Peyer's patch (tissue), 4 donors: ENCODE data around the gene ANO10.
"Not testable (repeated sequence)": the region's sequence is repeated elsewhere in the genome, so short reads cannot be mapped to it uniquely, and the experiment has no call there.

ENCODE experiments used
- POLR2A ChIP-seq, 2 donors: fragments of 450-650 bp; IDR thresholded peaks; one replicate each; pipeline ENCODE4 v1.5.1; 2017; ENCODE audit warnings: antibody characterized with exemption in 2 of 2, mild to moderate bottlenecking in 2 of 2, moderate library complexity in 2 of 2
- TF ChIP-seq, protein P1 (sequence below), 6 experiments: fragments of 450-650 bp in 4 of 6; fragments of 200-600 bp in 2 of 6; sonication (generic) in 1 of 6; IDR thresholded peaks; one replicate each; pipeline ENCODE4 v1.5.1; 2017 to 2019; ENCODE audit warnings: antibody characterized with exemption in 6 of 6, mild to moderate bottlenecking in 3 of 6, moderate library complexity in 1 of 6

GRCh38 chr3:43593588-43593987 lies 28.2 kb downstream of the ANO10 start:
- TF ChIP-seq, protein P1, sequence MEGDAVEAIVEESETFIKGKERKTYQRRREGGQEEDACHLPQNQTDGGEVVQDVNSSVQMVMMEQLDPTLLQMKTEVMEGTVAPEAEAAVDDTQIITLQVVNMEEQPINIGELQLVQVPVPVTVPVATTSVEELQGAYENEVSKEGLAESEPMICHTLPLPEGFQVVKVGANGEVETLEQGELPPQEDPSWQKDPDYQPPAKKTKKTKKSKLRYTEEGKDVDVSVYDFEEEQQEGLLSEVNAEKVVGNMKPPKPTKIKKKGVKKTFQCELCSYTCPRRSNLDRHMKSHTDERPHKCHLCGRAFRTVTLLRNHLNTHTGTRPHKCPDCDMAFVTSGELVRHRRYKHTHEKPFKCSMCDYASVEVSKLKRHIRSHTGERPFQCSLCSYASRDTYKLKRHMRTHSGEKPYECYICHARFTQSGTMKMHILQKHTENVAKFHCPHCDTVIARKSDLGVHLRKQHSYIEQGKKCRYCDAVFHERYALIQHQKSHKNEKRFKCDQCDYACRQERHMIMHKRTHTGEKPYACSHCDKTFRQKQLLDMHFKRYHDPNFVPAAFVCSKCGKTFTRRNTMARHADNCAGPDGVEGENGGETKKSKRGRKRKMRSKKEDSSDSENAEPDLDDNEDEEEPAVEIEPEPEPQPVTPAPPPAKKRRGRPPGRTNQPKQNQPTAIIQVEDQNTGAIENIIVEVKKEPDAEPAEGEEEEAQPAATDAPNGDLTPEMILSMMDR (IDR thresholded peaks at IDR 0.05): not testable (repeated sequence)
- TF ChIP-seq POLR2A (IDR thresholded peaks at IDR 0.05): not testable (repeated sequence)
